Upper lobe of left lung (tissue), 6 donors: ENCODE results near the gene PNPLA7. TPM values are rescaled to one million over a fixed set of nuclear protein-coding genes. Genes with fewer than 3 reads are reported as not detected.

Source experiments
- ATAC-seq, 2 donors: fragments of 200-7000 bp; cut with Tn5 transposase; one replicate each; pipeline ENCODE4 v1.9.1; 2022; ENCODE audit warnings: mild to moderate bottlenecking in 2 of 2, moderate library complexity in 2 of 2; ENCODE audit not compliant: low FRiP score in 2 of 2
- DNase-seq, 2 donors: peaks; one replicate each; pipeline ENCODE4 v3.0.0-alpha.2; 2019 to 2020
- H3K27ac ChIP-seq, 4 donors: fragments of 200-600 bp; sonication (generic); one replicate each; pipeline ENCODE4 v1.5.1; 2016 to 2019
- H3K27me3 ChIP-seq, 4 donors: fragments of 200-600 bp; sonication (generic); one replicate each; pipeline ENCODE4 v1.5.1; 2017 to 2019
- H3K36me3 ChIP-seq, 4 donors: fragments of 200-600 bp; sonication (generic); one replicate each; pipeline ENCODE4 v1.5.1; 2016 to 2019
- H3K4me1 ChIP-seq, 4 donors: fragments of 200-600 bp; sonication (generic); one replicate each; pipeline ENCODE4 v1.5.1; 2018 to 2019
- H3K4me3 ChIP-seq, 4 donors: fragments of 200-600 bp; sonication (generic); one replicate each; pipeline ENCODE4 v1.5.1; 2017 to 2019; ENCODE audit warnings: mild to moderate bottlenecking in 2 of 4, moderate library complexity in 1 of 4
- H3K9me3 ChIP-seq, 4 donors: fragments of 200-600 bp; sonication (generic); one replicate each; pipeline ENCODE4 v1.5.1; 2018 to 2019
- EP300 ChIP-seq, 4 donors: sonication (generic); formaldehyde crosslinking; IDR thresholded peaks; one replicate each; pipeline ENCODE4 v1.5.1; 2017; ENCODE audit warnings: antibody characterized with exemption in 4 of 4, control low read depth in 2 of 4
- POLR2A ChIP-seq, 4 donors: fragments of 450-650 bp; IDR thresholded peaks; one replicate each; pipeline ENCODE4 v1.5.1; 2016 to 2017; ENCODE audit warnings: antibody characterized with exemption in 4 of 4, mild to moderate bottlenecking in 2 of 4
- POLR2AphosphoS5 ChIP-seq, 2 donors: sonication (generic); formaldehyde crosslinking; IDR thresholded peaks; one replicate each; pipeline ENCODE4 v1.5.1; 2017; ENCODE audit warnings: antibody characterized with exemption in 2 of 2
- WGBS, 2 donors: methylation state at CpG; one replicate each; pipeline ENCODE4 v1.1.5; 2017 to 2018; 5-methylcytosine and 5-hydroxymethylcytosine counted together
- total RNA-seq, 6 donors: library from RNA; depleted of rRNA in 4 of 6; stranded (reverse); fragments of >200 nt in 4 of 6; gene quantifications; one replicate each; pipeline versions ENCODE4 v1.1.0 to v1.2.1, GENCODE V29; 2016 to 2021
- TF ChIP-seq, protein P1 (sequence below), 6 experiments: fragments of 450-650 bp in 4 of 6; fragments of 200-600 bp in 2 of 6; sonication (generic) in 2 of 6; IDR thresholded peaks; one replicate each; pipeline ENCODE4 v1.5.1; 2016 to 2019; ENCODE audit warnings: antibody characterized with exemption in 6 of 6
- donor health status: DM: no; HTN: no; CAD: no; lungs with moderate emphysema.
- donor health status: DM: no; HTN: yes; CAD: no; lungs with severe emphysema.

PNPLA7 gene
- total RNA-seq, 6 donors from 2014 or later: 6.0 to 104 (median 14.0) TPM

DNA sequence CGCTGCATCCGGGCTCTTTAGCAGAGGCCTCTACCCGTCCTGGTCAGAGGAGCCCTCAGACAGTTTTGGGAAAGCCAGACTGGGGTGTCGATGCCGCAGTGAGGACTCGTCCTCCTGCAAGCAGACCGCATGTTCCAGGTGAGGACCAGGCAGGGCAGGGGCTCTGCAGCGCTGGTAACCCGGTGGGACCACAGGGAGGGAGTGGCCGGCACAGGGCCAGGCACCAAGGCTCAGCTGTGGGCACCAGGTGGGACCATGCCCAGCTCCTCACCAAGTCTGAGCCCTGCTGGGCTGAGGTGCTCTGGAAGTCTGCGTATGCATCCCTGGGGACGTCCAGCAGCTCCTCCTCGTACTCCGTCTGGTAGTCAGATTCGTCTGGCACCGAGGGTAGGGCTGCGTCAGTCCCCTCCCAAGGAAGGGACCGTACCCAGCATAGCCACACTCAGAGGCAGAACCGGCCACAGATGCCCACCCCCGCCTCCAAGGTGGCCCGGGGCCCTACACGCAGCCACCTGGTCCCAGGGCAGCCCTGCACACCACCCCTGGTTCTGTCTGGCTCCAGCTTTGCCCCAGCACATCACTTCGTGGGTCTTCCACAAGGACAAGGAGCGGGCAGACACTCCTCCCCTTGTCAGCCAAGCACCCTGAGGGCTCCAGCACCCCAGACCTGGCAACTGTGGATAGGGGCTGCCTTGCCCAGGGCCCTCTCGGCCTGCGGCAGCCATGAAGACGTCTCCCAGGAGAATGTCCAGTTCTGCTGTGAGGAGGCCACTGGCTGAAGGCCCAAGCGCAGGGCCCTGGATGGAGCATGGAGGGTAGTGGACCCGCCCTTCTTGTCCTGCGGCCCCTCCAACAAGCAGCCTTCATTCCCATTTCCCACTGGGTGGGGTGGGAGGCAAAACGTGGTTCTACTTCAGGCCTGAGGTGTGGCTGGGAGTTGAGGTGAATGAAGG lies 89.6 kb downstream of the PNPLA7 start:
- DNase-seq (peak in 1 of 2 donors; percentile 79), ATAC-seq (no peak)
- Histone ChIP-seq H3K36me3 (no peaks in the 10 kb centered on the region), H3K9me3 (no peaks in the 10 kb centered on the region), H3K4me1 (peaks cover 15 to 39% (median 18%) of the 10 kb centered on the region in 4 donors), H3K27ac (peak overlapping the region in 1 of 4 donors; percentile 76), H3K4me3 (no peak overlapping the region), H3K27me3 (no peaks in the 10 kb centered on the region)
- 83 to 92% methylated on average over 1 to 24 of the region's 31 CpGs for WGBS, 2 donors
- TF ChIP-seq, protein P1, sequence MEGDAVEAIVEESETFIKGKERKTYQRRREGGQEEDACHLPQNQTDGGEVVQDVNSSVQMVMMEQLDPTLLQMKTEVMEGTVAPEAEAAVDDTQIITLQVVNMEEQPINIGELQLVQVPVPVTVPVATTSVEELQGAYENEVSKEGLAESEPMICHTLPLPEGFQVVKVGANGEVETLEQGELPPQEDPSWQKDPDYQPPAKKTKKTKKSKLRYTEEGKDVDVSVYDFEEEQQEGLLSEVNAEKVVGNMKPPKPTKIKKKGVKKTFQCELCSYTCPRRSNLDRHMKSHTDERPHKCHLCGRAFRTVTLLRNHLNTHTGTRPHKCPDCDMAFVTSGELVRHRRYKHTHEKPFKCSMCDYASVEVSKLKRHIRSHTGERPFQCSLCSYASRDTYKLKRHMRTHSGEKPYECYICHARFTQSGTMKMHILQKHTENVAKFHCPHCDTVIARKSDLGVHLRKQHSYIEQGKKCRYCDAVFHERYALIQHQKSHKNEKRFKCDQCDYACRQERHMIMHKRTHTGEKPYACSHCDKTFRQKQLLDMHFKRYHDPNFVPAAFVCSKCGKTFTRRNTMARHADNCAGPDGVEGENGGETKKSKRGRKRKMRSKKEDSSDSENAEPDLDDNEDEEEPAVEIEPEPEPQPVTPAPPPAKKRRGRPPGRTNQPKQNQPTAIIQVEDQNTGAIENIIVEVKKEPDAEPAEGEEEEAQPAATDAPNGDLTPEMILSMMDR (IDR thresholded peaks at IDR 0.05): no peak
- TF ChIP-seq POLR2A (IDR thresholded peaks at IDR 0.05) (no peak), EP300 (IDR thresholded peaks at IDR 0.05) (no peak), POLR2AphosphoS5 (IDR thresholded peaks at IDR 0.05) (no peak)

DNA sequence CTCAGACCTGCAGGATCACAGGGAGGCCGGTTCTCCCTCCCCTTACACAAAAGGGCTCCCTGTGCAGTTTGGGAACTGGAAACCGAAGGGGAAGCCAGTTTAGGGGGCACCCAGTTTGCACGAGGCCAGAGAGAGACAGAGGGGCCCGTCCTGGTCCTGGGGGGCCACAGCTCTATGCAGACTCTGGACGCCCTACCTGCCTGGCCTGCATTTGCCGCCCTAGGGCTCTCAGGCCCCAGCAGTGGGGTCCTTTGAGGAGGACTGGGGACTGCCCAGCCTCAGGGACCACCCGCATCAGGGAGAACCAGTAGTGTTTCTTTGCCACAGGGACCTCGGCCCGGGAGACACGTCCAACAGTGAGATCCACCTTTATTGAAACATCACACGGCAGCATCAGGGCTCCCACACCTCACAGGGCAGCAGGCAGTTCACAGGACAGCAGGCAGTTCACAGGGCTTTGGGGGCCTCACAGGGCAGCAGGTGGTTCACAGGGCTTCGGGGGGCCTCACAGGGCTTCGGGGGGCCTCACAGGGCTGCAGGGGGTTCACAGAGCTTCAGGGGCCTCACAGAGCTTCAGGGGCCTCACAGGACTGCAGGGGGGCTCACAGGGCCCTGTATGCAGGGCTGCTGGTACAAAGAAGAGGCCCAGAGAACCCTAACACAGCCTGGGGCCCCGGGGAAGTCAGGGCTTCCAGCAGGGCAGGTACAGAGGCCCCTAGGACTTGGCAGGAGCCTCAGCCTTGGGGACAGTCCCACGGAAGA lies 90.4 kb downstream of the PNPLA7 start:
- ATAC-seq (peak in 1 of 2 donors; percentile 0), DNase-seq (peak in 1 of 2 donors; percentile 39)
- H3K27ac ChIP-seq: peak overlapping the region; percentile 13 to 81 (median 64)
- peak overlapping the region in 3 of 4 donors; percentile 62 to 74 (median 66) for H3K4me3 ChIP-seq
- TF ChIP-seq POLR2A (IDR thresholded peaks at IDR 0.05) (no peak), EP300 (IDR thresholded peaks at IDR 0.05) (no peak), POLR2AphosphoS5 (IDR thresholded peaks at IDR 0.05) (no peak)
- TF ChIP-seq, protein P1 (IDR thresholded peaks at IDR 0.05): no peak
- no peaks in the 10 kb centered on the region for H3K36me3 ChIP-seq
- H3K9me3 ChIP-seq: no peaks in the 10 kb centered on the region
- no peaks in the 10 kb centered on the region for H3K27me3 ChIP-seq
- H3K4me1 ChIP-seq: peaks cover 19 to 45% (median 21%) of the 10 kb centered on the region in 4 donors
- 43 to 83% methylated on average over 1 to 13 of the region's 15 CpGs for WGBS, 2 donors

DNA sequence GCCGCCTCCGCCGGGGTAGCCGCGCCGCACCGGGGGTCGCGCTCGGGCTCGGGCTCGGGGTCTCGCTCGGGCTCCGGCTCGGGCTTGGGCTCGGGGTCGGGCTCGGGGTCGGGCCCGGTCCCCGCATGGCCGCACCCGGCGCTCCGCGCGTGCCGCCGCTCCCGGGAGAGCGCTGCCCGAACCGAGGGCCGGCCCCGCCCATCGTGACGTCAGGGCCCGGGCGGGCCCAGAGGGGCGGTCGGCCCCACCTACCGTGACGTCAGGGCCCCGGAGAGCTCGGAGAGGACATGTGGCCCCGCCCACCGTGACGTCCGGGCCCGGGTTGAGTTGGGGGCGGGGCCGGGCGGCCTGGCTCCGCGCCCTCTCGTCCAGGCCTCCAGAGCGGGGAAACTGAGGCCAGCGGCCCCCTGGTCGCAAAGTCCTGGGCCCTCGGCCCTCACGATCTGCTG lies 91.0 kb downstream of the PNPLA7 start, which contains the start of gene NSMF:
NSMF (minus strand) TSS at position 183 of the 449 bp plus-strand sequence. CDS start 232 bp downstream, outside the sequence.
- Histone ChIP-seq H3K4me3 (peak within 1 kb of the TSS; percentile 57 to 74 (median 64)), H3K4me1 (peaks cover 25 to 51% (median 27%) of the 10 kb centered on the region in 4 donors), H3K27ac (peak within 1 kb of the TSS; percentile 13 to 81 (median 64)), H3K36me3 (no peaks in the 10 kb centered on the region), H3K9me3 (no peaks in the 10 kb centered on the region), H3K27me3 (no peaks in the 10 kb centered on the region)
- 0% methylated on average over 3 of the region's 62 CpGs; no CpG with 5 or more reads in 1 of the 2 donors for WGBS, 2 donors
- peak; percentile 88 to 93 for ATAC-seq
- TF ChIP-seq EP300 (IDR thresholded peaks at IDR 0.05) (no peak), POLR2A (IDR thresholded peaks at IDR 0.05) (peak in 3 of 4 donors; percentile 46 to 80 (median 74)), POLR2AphosphoS5 (IDR thresholded peaks at IDR 0.05) (peak; percentile 18 to 68)
- TF ChIP-seq, protein P1 (IDR thresholded peaks at IDR 0.05): peak in 3 of 6 experiments; percentile 3 to 29 (median 11)
- peak; percentile 95 to 98 for DNase-seq

DNA sequence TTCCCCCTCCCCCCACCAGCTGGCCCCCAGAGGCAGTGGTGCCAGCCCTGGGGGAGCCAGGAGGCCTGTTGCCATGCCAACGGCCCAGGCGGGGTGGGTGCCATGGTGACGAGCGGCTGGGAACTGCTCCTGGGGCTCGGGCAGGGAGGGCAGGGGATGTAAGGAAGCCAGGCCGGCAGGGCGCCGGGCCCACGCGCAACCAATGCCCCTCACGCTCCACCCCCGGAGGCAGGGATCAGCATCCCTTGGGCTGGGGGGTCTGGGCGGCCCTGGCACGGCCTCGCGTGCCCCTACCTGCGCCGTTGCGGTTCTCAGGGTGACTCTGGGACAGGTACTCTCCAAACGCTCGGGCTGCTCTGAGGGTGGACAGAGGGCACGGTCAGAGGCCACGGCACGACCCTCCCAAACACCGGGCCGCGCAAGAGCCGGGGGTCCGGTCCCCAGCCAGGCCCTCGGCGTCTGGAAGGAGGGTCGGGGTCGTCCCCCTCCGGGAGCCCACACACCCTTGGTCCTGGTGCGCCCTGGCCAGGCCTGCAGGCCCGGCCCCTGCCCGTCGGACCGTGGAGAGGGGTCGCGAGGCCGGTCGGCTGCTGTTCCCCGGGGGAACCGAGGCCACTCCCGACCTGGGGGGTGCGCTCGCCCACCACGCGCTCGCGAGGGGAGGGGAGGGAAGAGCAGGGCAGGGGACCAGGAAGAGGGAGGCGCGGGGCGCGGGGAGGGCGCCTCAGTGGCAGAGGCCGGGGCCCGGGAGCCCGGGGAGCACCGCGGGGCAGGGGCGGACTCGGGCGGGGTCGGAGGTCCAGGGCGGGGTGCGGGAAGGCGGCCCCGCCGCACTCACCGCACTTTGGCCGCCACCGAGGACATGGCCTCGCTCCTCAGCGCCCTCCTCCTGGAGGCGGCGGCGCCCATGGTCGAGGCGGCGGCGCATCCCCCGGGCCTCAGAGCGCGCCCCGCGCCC lies 91.7 kb downstream of the PNPLA7 start:
- Histone ChIP-seq H3K4me1 (peaks cover 27 to 55% (median 29%) of the 10 kb centered on the region in 4 donors), H3K27ac (peak overlapping the region in 3 of 4 donors; percentile 48 to 81 (median 60)), H3K4me3 (peak overlapping the region; percentile 57 to 74 (median 64)), H3K36me3 (no peaks in the 10 kb centered on the region), H3K9me3 (no peaks in the 10 kb centered on the region), H3K27me3 (no peaks in the 10 kb centered on the region)
- 0 to 33% methylated on average over 6 to 41 of the region's 88 CpGs for WGBS, 2 donors
- no peak for TF ChIP-seq POLR2AphosphoS5 (IDR thresholded peaks at IDR 0.05)
- TF ChIP-seq, protein P1 (IDR thresholded peaks at IDR 0.05): peak in 1 of 6 experiments; percentile 30
- peak in 1 of 2 donors; percentile 4 for ATAC-seq
- DNase-seq: peak in 1 of 2 donors; percentile 91
